Occipital lobe (tissue), 2 donors: ENCODE data around the gene CACNA1D. TPM values are rescaled to one million over a fixed set of nuclear protein-coding genes. Genes with fewer than 3 reads are reported as not detected.
A peak's percentile ranks its signal among the peaks of the same experiment; 100 is the strongest.

ENCODE experiments used
- DNase-seq: peaks from one replicate; lab custom pipeline; 2025; lab: John Stamatoyannopoulos, UW
- total RNA-seq: library from RNA; depleted of rRNA; stranded (reverse); fragments of >200 nt; gene quantifications from one replicate; pipeline ENCODE4 v1.2.3, GENCODE V29; 2014

Gene CACNA1D
- total RNA-seq, 1 donor from 2014 or later, result 14.0 TPM

DNA sequence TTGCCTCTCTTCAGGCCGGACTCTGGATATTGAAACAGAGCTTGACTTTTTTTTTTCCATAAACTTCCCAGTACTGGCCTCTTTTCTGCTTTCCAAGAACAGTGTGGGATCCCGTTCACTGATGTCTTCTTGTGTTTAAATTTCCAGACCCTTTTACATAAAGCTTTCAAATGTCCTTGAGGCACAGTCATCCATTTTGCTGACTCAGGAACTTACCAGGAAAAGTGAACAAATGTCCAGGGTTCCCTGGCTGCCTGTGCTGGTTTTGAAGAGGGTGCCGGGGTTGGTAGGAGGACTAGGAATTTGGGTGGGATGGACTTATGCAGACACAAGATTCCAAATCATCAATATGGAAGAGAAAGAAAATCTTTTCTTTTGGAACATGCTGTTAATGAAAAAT is 283.7 kb downstream of the CACNA1D start:
- no peak for DNase-seq

GRCh38 chr3:53780171-53780570 is 285.8 kb downstream of the CACNA1D start:
- no peak for DNase-seq

- no peak for DNase-seq
These were observed 286.4 kb downstream of the CACNA1D start for GRCh38 chr3:53780806-53781205.

GRCh38 chr3:53787016-53787415 is 292.6 kb downstream of the CACNA1D start:
- no peak for DNase-seq

DNA sequence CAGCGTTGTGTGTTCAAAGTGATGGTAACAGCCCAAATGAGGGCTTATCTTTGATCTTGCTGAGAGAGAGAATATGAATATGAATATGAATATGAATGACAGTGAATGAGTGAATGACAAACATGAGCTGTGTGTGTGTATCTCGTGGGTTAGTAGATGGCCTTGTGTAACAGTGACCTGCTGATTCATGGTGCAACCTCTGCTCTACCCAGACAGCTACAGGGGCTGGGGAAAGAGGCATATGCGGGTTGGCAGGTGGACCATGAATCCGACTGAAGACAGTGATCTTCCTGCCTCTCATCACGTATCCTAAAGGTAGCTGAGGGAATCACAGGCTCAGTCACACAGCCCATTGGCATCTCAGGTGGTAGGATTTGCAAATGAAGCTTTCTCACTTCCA is 293.6 kb downstream of the CACNA1D start:
- no peak for DNase-seq

- DNase-seq, result no peak
These were observed 295.0 kb downstream of the CACNA1D start for GRCh38 chr3:53789459-53789858.

DNA sequence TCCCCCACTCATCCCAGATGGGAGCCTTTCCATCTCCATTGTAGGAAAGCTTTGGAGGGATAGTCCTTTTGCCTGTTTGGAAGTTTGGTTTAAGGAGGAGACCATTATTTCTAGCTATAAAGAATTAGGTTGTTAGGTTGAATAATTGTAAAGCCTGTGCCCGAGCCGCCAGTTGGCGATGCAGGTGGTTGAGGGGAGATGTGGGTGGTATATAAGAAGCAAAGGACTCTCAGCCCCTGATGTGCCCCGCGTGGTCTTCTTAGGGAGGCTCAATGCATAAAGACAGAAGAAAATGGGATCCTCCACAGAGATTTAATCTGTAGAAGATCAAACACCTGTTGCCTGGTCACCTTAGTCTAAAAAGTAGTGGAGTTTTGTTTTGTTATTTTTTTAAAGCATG is 296.1 kb downstream of the CACNA1D start:
- no peak for DNase-seq

DNA sequence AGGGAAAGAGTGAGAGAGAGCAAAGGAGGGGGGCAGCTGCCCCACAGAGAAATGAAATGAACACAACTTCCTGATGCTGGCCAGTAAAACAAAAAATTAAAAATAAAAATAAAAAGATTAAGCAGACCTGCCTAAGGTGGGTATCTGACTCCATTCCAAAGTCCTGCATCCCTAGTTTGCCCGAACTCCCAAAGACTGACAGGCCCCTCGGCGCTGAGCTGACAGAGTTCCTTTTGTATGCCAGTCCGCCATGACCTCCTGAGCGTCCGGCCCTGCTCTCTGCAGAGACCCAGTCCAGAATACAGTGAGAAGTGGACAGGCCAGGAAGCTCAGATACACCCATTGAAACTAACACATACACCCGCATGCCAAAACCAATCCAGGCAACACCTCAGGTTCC is 296.9 kb downstream of the CACNA1D start:
- DNase-seq, result no peak

GRCh38 chr3:53792866-53793265 is 298.5 kb downstream of the CACNA1D start:
- no peak for DNase-seq

- DNase-seq, result no peak
These were observed 300.2 kb downstream of the CACNA1D start for GRCh38 chr3:53794597-53794996.

GRCh38 chr3:53795176-53795575 is 300.8 kb downstream of the CACNA1D start:
- no peak for DNase-seq

DNA sequence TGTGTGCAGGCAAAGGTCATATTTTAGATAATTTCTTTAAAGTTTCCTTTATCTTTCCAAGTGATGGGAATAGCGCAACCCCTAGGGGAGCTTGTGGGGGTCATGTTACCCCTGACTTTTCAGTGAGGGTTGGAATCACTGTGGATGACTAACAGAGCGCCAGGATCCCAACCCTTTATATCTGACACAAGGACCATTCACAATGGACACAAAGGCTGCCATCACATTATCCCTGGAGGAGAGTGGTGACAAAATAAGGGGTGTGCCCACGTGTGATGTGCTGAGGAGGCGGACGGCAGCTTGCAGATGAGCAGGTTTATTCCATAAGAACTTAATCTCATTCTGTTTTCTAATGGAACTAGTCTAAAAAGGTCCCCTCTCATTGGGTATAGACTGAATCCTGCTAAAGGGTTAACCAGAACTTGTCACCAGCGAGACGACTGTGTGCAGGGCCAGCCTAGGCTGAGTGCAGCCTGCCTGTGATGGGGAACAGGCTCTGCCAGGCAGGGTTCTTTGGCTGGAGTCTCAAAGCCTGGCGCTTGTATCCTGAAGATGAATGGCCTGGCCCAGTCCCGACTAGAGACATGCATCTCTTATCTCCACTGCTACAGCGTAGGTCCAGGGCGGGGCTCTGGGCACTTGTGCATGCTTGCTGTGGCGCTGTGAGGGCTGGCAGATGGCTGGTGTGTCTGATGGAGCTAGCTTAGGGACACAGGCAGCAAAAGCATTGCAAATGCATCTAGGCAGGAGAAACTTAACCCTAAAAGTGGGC is 301.6 kb downstream of the CACNA1D start:
- peak; percentile 57 for DNase-seq

DNA sequence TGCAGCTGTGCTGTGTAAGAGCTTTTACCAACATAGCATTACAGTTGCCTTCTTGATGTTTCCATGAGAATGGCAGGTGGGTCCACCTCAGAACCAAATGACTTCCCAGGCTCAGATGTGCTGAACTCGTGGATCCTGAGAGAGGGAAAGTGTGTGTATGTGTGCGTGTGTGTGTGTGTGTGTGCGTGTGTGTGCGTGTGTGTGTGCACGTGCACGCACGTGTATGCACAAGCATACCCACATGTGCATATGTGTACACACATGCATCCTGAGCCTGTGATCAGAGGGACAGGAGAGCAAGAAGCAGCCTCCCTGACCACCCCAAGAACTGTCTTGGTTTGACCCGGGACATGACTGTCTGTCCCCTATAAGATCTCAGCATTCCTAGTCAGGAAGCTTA is 303.7 kb downstream of the CACNA1D start:
- no peak for DNase-seq

- DNase-seq, result no peak
These were observed 305.0 kb downstream of the CACNA1D start for GRCh38 chr3:53799338-53799865.

- DNase-seq, result no peak
These were observed 305.9 kb downstream of the CACNA1D start for GRCh38 chr3:53800041-53800906.

- no peak for DNase-seq
These were observed 306.9 kb downstream of the CACNA1D start for GRCh38 chr3:53801319-53801718.

GRCh38 chr3:53802256-53802880 is 308.0 kb downstream of the CACNA1D start:
- DNase-seq, result no peak

DNA sequence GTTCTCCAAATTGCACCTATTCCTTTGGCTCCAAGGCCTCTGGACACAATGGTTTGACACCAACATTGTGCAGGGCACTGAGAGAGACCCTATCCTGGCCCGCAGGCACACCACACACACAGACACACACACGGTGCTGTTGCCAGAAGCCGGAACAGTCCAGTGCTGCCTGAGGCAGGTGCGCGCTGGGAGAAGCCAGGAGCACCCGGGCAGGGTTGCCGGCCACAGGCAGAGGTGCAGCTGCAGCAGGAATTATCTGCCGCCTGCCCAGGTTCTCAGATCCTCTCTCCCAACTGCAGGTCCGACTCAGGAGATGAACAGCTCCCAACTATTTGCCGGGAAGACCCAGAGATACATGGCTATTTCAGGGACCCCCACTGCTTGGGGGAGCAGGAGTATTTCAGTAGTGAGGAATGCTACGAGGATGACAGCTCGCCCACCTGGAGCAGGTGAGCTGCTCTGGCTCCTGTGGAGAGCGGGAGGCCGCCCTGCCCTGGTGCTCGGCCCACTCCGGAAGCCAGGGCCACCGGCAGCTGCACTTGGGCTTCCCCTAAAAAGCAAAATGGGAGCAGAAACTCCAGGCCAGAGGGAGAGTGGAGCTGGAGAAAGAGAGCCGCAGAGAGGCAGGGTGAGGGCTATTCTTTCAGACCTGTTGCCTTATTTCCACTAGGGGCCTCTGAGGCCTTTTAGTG is 308.9 kb downstream of the CACNA1D start:
- DNase-seq, result no peak

GRCh38 chr3:53803816-53804695 is 309.6 kb downstream of the CACNA1D start:
- DNase-seq, result no peak

GRCh38 chr3:53804697-53805462 is 310.5 kb downstream of the CACNA1D start:
- peak; percentile 37 for DNase-seq
